NCI-H748 (cell line): ENCODE results near the gene HJV.

ENCODE experiments used
- DNase-seq: peaks from one replicate; lab custom pipeline; 2025; ENCODE audit not compliant: unreplicated experiment; lab: John Stamatoyannopoulos, UW

HJV gene

GRCh38 chr1:145978854-145979745 lies 42.4 kb downstream of the HJV start:
- DNase-seq = peak; percentile 100

GRCh38 chr1:145978471-145978853 lies 43.1 kb downstream of the HJV start:
- DNase-seq = no peak

GRCh38 chr1:145977486-145978470 lies 43.8 kb downstream of the HJV start:
- DNase-seq = peak; percentile 86

- DNase-seq = no peak
Observed at GRCh38 chr1:145977016-145977415, 44.5 kb downstream of the HJV start.

- no peak for DNase-seq
Observed at GRCh38 chr1:145975216-145975615, 46.3 kb downstream of the HJV start.

GRCh38 chr1:145974721-145975120 lies 46.8 kb downstream of the HJV start:
- DNase-seq = no peak

GRCh38 chr1:145972580-145972979 lies 49.0 kb downstream of the HJV start:
- no peak for DNase-seq
